Duodenal mucosa (tissue), 2 donors: ENCODE data around the gene CNTNAP2.

ENCODE experiments used
- H3K27ac ChIP-seq: one replicate; pipeline ENCODE4 v1.7.0; 2013; ENCODE audit warnings: low read depth, low read length
- H3K27me3 ChIP-seq, 2 donors: one replicate each; pipeline ENCODE4 v1.7.0; 2013; ENCODE audit warnings: low read length in 2 of 2, control low read depth in 1 of 2; ENCODE audit not compliant: insufficient read depth in 2 of 2, control insufficient read depth in 1 of 2
- H3K36me3 ChIP-seq, 2 donors: one replicate each; pipeline ENCODE4 v1.7.0; 2013; ENCODE audit warnings: low read length in 2 of 2, control low read depth in 1 of 2; ENCODE audit not compliant: insufficient read depth in 2 of 2, control insufficient read depth in 1 of 2
- H3K4me1 ChIP-seq, 2 donors: one replicate each; pipeline ENCODE4 v1.7.0; 2013; ENCODE audit warnings: low read length in 2 of 2, control low read depth in 1 of 2; ENCODE audit not compliant: insufficient read depth in 2 of 2, control insufficient read depth in 1 of 2
- H3K4me3 ChIP-seq, 2 donors: one replicate each; pipeline ENCODE4 v1.7.0; 2013; ENCODE audit warnings: low read length in 2 of 2, low read depth in 1 of 2
- H3K9ac ChIP-seq, 2 donors: one replicate each; pipeline ENCODE4 v1.7.0; 2013; ENCODE audit warnings: low read length in 2 of 2, low read depth in 1 of 2
- H3K9me3 ChIP-seq, 2 donors: one replicate each; pipeline ENCODE4 v1.7.0; 2013; ENCODE audit warnings: low read length in 2 of 2, control low read depth in 1 of 2; ENCODE audit not compliant: control insufficient read depth in 1 of 2

CNTNAP2 gene

DNA sequence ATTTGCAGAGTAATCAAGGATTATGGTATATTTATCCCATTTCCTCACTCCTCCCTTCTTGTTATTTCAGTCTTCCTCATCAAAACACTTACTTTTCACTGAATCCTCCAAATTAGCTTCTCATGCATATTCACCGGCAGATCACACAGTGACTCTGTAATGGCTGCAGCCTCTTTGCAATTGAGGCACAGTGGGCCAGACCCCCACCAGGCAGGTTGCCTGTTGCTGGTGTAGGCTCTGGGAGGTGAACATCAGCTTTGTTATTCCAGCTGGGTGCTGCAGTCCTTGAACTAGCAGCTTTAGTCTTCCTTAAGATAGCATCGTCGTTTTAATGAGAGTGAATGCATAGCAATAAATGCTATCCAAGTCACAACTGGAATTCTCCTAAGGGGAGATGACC is 449.3 kb downstream of the CNTNAP2 start:
- no peak overlapping the region for H3K9ac ChIP-seq
- peaks cover 4 to 8% of the 10 kb centered on the region in 2 donors for H3K9me3 ChIP-seq
- no peaks in the 10 kb centered on the region for H3K27me3 ChIP-seq
- H3K4me1 ChIP-seq, result no peaks in the 10 kb centered on the region
- no peak overlapping the region for H3K4me3 ChIP-seq
- H3K36me3 ChIP-seq, result no peaks in the 10 kb centered on the region
- no peak overlapping the region for H3K27ac ChIP-seq

DNA sequence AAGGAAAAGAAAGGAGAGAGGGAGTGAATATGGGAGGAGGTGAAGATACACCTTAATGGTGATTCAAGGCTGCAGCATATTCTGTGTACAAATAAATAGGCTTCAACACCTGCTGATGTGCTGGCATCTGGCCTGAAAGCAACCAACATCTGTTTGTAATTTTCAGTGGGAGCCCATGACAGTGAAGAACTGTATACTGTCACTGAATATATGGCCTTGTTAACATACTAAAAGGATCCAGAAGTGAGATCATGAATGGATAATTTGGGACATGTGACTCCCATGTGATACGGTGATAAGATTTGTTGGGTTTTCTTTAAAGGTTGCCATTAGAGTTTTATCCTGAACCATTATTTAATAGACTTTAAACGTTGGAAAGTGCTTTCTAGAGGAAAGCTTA is 459.3 kb downstream of the CNTNAP2 start:
- Histone ChIP-seq H3K27ac (no peak overlapping the region), H3K4me3 (no peak overlapping the region), H3K9me3 (no peaks in the 10 kb centered on the region), H3K9ac (no peak overlapping the region), H3K27me3 (no peaks in the 10 kb centered on the region), H3K36me3 (no peaks in the 10 kb centered on the region), H3K4me1 (no peaks in the 10 kb centered on the region)

- Histone ChIP-seq H3K9ac (no peak overlapping the region), H3K9me3 (peaks cover 0 to 2% of the 10 kb centered on the region in 2 donors), H3K36me3 (no peaks in the 10 kb centered on the region), H3K4me3 (no peak overlapping the region), H3K4me1 (no peaks in the 10 kb centered on the region), H3K27me3 (no peaks in the 10 kb centered on the region), H3K27ac (no peak overlapping the region)
Measured at GRCh38 chr7:146591976-146592375, 475.4 kb downstream of the CNTNAP2 start.

GRCh38 chr7:146606628-146607027 is 490.0 kb downstream of the CNTNAP2 start:
- H3K27me3 ChIP-seq, result no peaks in the 10 kb centered on the region
- no peaks in the 10 kb centered on the region for H3K4me1 ChIP-seq
- H3K9me3 ChIP-seq, result peaks cover 0 to 2% of the 10 kb centered on the region in 2 donors
- H3K36me3 ChIP-seq, result no peaks in the 10 kb centered on the region
- H3K9ac ChIP-seq, result no peak overlapping the region
- no peak overlapping the region for H3K4me3 ChIP-seq
- no peak overlapping the region for H3K27ac ChIP-seq

- Histone ChIP-seq H3K4me1 (no peaks in the 10 kb centered on the region), H3K36me3 (no peaks in the 10 kb centered on the region), H3K9ac (no peak overlapping the region), H3K4me3 (no peak overlapping the region), H3K9me3 (no peaks in the 10 kb centered on the region), H3K27ac (no peak overlapping the region), H3K27me3 (no peaks in the 10 kb centered on the region)
Measured at GRCh38 chr7:146619641-146620040, 503.0 kb downstream of the CNTNAP2 start.

DNA sequence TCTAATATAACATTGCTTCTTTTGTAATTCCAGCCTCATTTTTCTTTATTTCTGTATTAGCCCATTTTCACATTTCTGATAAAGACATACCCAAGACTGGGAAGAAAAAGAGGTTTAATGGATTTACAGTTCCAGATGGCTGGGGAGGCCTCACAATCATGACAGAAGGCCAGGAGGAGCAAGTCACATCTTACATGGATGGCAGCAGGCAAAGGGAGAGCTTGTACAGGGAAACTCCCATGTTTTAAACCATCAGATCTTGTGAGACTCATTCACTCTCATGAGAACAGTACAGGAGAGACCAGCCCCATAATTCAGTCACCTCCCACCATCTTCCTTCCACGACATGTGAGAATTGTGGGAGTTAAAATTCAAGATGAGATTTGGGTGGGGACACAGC is 510.3 kb downstream of the CNTNAP2 start:
- no peaks in the 10 kb centered on the region for H3K27me3 ChIP-seq
- no peaks in the 10 kb centered on the region for H3K36me3 ChIP-seq
- H3K9ac ChIP-seq, result no peak overlapping the region
- H3K27ac ChIP-seq, result no peak overlapping the region
- no peaks in the 10 kb centered on the region for H3K4me1 ChIP-seq
- no peak overlapping the region for H3K4me3 ChIP-seq
- H3K9me3 ChIP-seq, result peaks cover 0 to 4% of the 10 kb centered on the region in 2 donors

GRCh38 chr7:146635205-146636032 is 518.8 kb downstream of the CNTNAP2 start:
- H3K4me1 ChIP-seq, result no peaks in the 10 kb centered on the region
- H3K27me3 ChIP-seq, result no peaks in the 10 kb centered on the region
- no peak overlapping the region for H3K4me3 ChIP-seq
- no peaks in the 10 kb centered on the region for H3K9me3 ChIP-seq
- no peak overlapping the region for H3K9ac ChIP-seq
- H3K36me3 ChIP-seq, result no peaks in the 10 kb centered on the region
- H3K27ac ChIP-seq, result no peak overlapping the region

- H3K4me1 ChIP-seq, result no peaks in the 10 kb centered on the region
- H3K9me3 ChIP-seq, result no peaks in the 10 kb centered on the region
- H3K9ac ChIP-seq, result no peak overlapping the region
- no peak overlapping the region for H3K27ac ChIP-seq
- no peaks in the 10 kb centered on the region for H3K36me3 ChIP-seq
- H3K27me3 ChIP-seq, result no peaks in the 10 kb centered on the region
- H3K4me3 ChIP-seq, result no peak overlapping the region
Measured at GRCh38 chr7:146636033-146636356, 519.4 kb downstream of the CNTNAP2 start.

GRCh38 chr7:146636581-146636980 is 520.0 kb downstream of the CNTNAP2 start:
- Histone ChIP-seq H3K27ac (no peak overlapping the region), H3K4me3 (no peak overlapping the region), H3K9ac (no peak overlapping the region)

DNA sequence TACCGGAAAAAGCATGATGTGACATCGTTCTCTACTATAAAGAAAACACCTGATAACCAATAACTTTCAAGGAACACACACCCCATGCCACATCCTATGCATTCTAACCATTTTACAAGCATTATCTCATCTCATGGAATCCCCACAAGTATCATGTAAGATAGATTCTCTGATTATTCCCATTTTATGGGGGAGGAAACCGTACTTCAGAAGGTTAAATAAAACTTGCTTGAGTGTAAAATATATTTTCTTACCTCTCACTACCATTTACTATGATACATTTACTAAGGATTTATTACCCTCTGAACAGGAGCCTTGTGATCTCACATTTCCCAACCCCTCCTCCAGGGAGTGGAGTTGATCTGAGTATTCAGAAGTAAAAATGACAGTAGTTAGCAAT is 522.7 kb downstream of the CNTNAP2 start:
- H3K4me1 ChIP-seq, result no peaks in the 10 kb centered on the region
- H3K4me3 ChIP-seq, result no peak overlapping the region
- no peaks in the 10 kb centered on the region for H3K27me3 ChIP-seq
- H3K36me3 ChIP-seq, result no peaks in the 10 kb centered on the region
- H3K9ac ChIP-seq, result no peak overlapping the region
- no peaks in the 10 kb centered on the region for H3K9me3 ChIP-seq
- no peak overlapping the region for H3K27ac ChIP-seq

More at GRCh38 chr7:146636581-146636980, 520.0 kb downstream of the CNTNAP2 start:
- H3K27me3 ChIP-seq, result no peaks in the 10 kb centered on the region
- no peaks in the 10 kb centered on the region for H3K9me3 ChIP-seq
- H3K4me1 ChIP-seq, result no peaks in the 10 kb centered on the region
- H3K36me3 ChIP-seq, result no peaks in the 10 kb centered on the region
